Activated CD4-positive, alpha-beta T cell treated with anti-CD3 and anti-CD28 coated beads, Interleukin-2, amount 50 U/mL, for 4 hours (primary cell): ENCODE measurements around the gene CBX3.
"Not testable (repeated sequence)": the region's sequence is repeated elsewhere in the genome, so short reads cannot be mapped to it uniquely, and the experiment has no call there.

Experiments
- DNase-seq, 2 experiments: peaks; one replicate each; pipeline ENCODE4 v3.0.0-alpha.2; 2020

Gene CBX3

GRCh38 chr7:26208040-26208439, 6.5 kb downstream of the CBX3 start:
- DNase-seq: no peak

GRCh38 chr7:26212921-26213718, 11.6 kb downstream of the CBX3 start:
- no peak for DNase-seq

GRCh38 chr7:26213807-26214515, 12.4 kb downstream of the CBX3 start:
- no peak for DNase-seq

GRCh38 chr7:26216049-26216448, 14.5 kb downstream of the CBX3 start:
- no peak for DNase-seq

- DNase-seq: no peak
Observed at GRCh38 chr7:26224359-26224758, 22.8 kb downstream of the CBX3 start.

GRCh38 chr7:26227987-26228386, 26.4 kb downstream of the CBX3 start:
- no peak for DNase-seq

GRCh38 chr7:26233902-26234511, 32.5 kb downstream of the CBX3 start:
- DNase-seq: no peak

GRCh38 chr7:26237035-26237807, 35.7 kb downstream of the CBX3 start:
- no peak for DNase-seq

- DNase-seq: no peak
Observed at GRCh38 chr7:26238032-26238431, 36.5 kb downstream of the CBX3 start.

- DNase-seq: no peak
Observed at GRCh38 chr7:26245150-26245549, 43.6 kb downstream of the CBX3 start.

GRCh38 chr7:26250239-26250638, 48.7 kb downstream of the CBX3 start:
- no peak for DNase-seq

- not testable (repeated sequence) for DNase-seq
Observed at GRCh38 chr7:26261866-26262265, 60.3 kb downstream of the CBX3 start.
